HG03520 (cell line): Measurements from ENCODE around the gene NMB.
"Not testable (repeated sequence)": the region's sequence is repeated elsewhere in the genome, so short reads cannot be mapped to it uniquely, and the experiment has no call there.

Source experiments
- ATAC-seq: cut with Tn5 transposase; IDR thresholded peaks from one replicate; pipeline ENCODE4 v1.9.1; 2021; ENCODE audit warnings: mild to moderate bottlenecking, moderate library complexity; ENCODE audit not compliant: unreplicated experiment

The NMB gene

GRCh38 chr15:84658080-84658787 is at the start of gene NMB:
NMB (minus strand) TSS chr15:84658199; CDS start chr15:84658152, 47 bp downstream.
- peak; percentile 51 for ATAC-seq

GRCh38 chr15:84703808-84704207 is 45.8 kb upstream of the NMB start:
- no peak for ATAC-seq

- no peak for ATAC-seq
Observed at GRCh38 chr15:84702961-84703482, 45.0 kb upstream of the NMB start.

GRCh38 chr15:84699538-84700191 is 41.7 kb upstream of the NMB start:
- no peak for ATAC-seq

- no peak for ATAC-seq
Observed at GRCh38 chr15:84697236-84697990, 39.4 kb upstream of the NMB start.

- no peak for ATAC-seq
Observed at GRCh38 chr15:84696757-84697156, 38.8 kb upstream of the NMB start.

GRCh38 chr15:84690342-84690741 is 32.3 kb upstream of the NMB start:
- no peak for ATAC-seq

- no peak for ATAC-seq
Observed at GRCh38 chr15:84689858-84690257, 31.9 kb upstream of the NMB start.

GRCh38 chr15:84686446-84686845 is 28.4 kb upstream of the NMB start:
- not testable (repeated sequence) for ATAC-seq

- ATAC-seq, result no peak
Observed at GRCh38 chr15:84685304-84685703, 27.3 kb upstream of the NMB start.

GRCh38 chr15:84684092-84684491 is 26.1 kb upstream of the NMB start:
- no peak for ATAC-seq

- ATAC-seq, result no peak
Observed at GRCh38 chr15:84681831-84682230, 23.8 kb upstream of the NMB start.

- ATAC-seq, result no peak
Observed at GRCh38 chr15:84671211-84671610, 13.2 kb upstream of the NMB start.

GRCh38 chr15:84669726-84670125 is 11.7 kb upstream of the NMB start:
- ATAC-seq, result no peak

GRCh38 chr15:84668221-84668982 is 10.4 kb upstream of the NMB start:
- ATAC-seq, result no peak

GRCh38 chr15:84666373-84666772 is 8.4 kb upstream of the NMB start:
- no peak for ATAC-seq

GRCh38 chr15:84661001-84661400 is 3.0 kb upstream of the NMB start:
- no peak for ATAC-seq

- no peak for ATAC-seq
Observed at GRCh38 chr15:84659904-84660781, 2.1 kb upstream of the NMB start.

- ATAC-seq, result no peak
Observed at GRCh38 chr15:84658788-84659411, 901 bp upstream of the NMB start.

- ATAC-seq, result no peak
Observed at GRCh38 chr15:84657748-84658079, 285 bp downstream of the NMB start.
